Stimulated activated naive CD4-positive, alpha-beta T cell (primary cell): Measurements from ENCODE around the gene SPCS3.
"Not testable (repeated sequence)": the region's sequence is repeated elsewhere in the genome, so short reads cannot be mapped to it uniquely, and the experiment has no call there.

ENCODE experiments used
- DNase-seq, 6 experiments: peaks; one replicate each; lab custom pipeline; 2025; lab: John Stamatoyannopoulos, UW

Gene SPCS3

DNA sequence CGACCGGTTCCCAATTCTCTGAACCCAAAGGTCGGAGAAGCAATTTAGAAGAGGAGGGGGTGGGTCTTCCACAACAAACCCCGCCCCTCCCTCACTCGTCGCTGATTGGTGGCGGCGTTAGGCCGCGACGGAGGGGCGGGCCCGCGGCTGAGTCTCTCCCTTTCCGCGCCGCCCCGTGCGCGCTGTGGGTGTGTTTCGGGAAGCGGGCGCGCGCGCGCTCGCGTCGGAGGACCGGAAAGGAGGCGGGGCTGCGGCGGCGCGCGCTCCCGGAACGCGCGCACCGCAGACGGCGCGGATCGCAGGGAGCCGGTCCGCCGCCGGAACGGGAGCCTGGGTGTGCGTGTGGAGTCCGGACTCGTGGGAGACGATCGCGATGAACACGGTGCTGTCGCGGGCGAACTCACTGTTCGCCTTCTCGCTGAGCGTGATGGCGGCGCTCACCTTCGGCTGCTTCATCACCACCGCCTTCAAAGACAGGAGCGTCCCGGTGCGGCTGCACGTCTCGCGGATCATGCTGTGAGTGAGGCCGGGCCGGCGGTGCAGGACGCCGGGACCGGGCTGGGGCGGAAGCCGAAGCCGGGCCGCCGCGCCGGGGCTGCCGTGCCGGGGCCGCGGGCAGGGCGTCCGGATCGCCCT lies at the start of gene SPCS3:
Gene SPCS3 (plus strand): TSS at position 263 of the 636 bp plus-strand sequence. CDS start 111 bp downstream, at position 374.
- DNase-seq = peak; percentile 87 to 95 (median 92)

GRCh38 chr4:176270669-176271068 lies 49.1 kb upstream of the SPCS3 start:
- DNase-seq = no peak

DNA sequence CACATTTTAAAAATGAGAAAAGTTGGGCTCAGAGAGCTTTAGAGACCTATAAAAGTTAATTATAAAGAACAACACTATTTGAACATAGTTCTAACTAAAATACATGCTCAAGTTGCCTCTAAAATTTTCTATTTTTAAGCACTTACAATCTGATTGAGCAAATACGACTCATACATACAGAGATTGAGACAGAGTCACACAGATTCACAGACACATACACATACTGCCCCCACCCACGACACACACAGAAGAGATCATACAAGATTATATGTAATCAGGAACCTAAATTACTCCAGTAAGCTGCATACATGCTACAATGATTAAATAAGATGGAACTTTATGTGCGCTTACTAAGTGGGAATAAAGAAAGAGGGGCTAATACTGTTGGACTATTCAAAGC lies 48.0 kb upstream of the SPCS3 start:
- DNase-seq = no peak

GRCh38 chr4:176272799-176273198 lies 47.0 kb upstream of the SPCS3 start:
- DNase-seq = no peak

DNA sequence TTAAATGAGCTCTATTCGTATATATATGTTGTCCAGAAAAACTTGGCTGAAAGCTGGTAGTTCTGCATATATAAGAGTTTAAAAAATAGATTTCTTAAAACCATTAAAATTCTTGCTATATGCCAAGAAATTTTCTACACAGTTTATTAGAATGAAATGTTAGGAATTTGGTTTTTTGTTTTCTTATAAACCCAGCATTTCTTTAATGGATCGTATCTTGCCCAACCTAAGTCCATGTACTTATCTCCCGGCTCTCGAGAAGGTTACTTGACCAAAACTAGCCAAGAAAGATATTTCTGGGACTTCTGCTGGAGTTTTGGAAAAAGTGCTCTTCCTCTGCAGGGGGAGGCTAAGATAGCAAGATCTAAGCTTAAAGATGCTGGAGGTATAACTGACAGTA lies 46.0 kb upstream of the SPCS3 start:
- no peak for DNase-seq

DNA sequence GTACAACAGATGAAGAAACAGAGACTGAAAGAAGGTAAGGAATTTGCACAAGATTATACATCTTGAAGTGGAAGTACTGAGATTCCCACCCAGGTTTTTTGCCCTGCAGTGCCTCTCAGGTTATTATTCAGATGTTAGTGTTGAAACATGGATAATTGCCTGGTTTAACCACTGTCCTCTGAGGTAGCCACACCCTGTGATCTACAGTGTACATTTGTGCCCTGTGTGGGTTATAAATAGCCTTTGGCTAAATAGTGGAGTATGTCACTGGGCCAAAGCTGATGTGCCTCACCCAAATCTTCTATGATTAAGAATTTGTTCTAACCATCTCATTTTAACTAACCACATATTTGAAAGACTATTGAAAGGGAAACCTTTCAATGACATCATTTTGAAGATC lies 45.3 kb upstream of the SPCS3 start:
- DNase-seq = no peak

- no peak for DNase-seq
These were observed 43.1 kb upstream of the SPCS3 start for GRCh38 chr4:176276710-176277109.

DNA sequence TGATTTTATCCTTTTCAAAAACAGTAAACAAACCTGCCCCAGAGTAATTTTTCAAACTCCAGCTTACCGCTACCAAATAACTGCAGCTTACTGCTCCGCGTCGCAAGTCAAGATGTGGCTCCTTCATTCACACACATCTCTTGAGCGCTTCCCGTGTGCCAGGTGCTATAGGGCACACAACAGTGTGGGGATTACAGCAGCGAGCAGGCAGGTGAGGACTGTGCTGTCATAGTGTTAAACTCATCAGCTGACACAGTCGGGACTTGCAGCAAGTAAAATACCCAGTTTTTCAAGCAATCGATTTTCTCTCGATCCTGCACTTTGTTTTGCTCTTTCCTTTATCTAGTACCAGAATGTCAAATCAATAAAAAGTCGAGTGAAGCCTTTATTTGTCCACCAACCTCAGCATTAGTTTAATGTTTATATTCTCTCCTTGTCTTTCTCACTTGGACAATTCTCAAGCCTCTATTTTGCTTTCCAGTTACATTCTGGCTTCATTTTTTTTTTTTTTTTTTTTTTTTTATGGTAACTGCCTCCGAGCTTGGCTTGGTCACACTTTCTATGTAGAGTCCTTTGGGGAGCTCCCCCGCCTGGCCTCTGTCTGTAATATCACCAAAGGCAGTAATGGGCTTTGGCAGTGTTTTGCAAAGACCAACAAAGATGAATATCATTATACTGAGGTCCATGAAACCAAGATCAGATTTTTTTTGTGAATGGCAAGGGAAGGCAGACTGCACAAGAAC lies 42.4 kb upstream of the SPCS3 start:
- DNase-seq = no peak

DNA sequence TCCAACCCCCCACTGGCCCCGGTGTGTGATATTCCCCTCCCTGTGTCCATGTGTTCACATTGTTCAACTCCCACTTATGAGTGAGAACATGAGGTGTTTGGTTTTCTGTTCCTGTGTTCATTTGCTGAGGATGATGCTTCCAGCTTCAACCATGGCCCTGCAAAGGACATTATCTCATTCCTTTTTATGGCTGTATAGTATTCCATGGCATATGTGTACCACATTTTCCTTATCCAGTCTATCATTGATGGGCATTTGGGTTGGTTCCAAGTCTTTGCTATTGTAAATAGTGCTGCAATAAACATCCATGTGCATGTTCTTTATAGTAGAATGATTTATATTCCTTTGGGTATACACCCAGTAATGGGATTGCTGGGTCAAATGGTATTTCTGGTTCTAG lies 40.2 kb upstream of the SPCS3 start:
- not testable (repeated sequence) for DNase-seq

DNA sequence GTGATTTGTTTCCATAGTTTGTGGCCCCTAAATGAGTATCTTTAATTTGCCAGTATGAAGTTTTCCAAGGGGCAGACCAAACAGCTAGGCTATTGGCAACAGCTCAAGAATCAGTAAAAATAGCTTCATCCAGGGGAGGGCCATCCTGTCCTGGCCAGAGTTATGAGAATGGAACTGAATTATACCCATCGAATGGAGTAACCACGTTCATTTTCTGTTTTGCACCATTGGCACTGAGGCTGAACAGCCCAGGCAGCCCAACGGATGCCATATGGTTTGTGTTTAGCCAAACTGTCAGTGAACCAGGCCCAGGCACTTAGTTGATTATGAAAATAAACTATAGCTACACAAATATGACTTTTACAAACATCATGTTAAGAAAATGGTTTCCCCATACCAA lies 33.0 kb upstream of the SPCS3 start:
- DNase-seq = no peak

GRCh38 chr4:176287546-176287945 lies 32.2 kb upstream of the SPCS3 start:
- DNase-seq = no peak

GRCh38 chr4:176288020-176288419 lies 31.7 kb upstream of the SPCS3 start:
- DNase-seq = no peak

DNA sequence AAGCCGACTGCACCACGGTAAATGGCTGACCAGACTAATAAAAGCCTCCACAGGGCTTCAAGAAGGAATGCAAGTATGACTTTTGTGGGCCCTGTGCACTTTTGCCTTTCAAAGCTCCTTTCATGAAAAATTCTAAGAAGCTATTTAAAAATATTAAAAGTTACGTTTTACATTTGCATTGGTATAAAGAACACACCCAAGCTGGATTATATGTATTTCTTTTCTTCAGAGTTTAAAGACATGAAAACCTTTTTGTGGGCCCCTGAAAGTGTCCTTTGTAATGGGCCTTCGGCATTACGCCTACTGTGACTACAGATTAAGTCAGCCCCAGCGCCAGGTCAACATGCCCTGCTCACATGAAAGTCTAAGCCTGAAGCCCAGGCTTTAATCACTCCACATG lies 30.2 kb upstream of the SPCS3 start:
- no peak for DNase-seq

GRCh38 chr4:176290520-176290919 lies 29.2 kb upstream of the SPCS3 start:
- no peak for DNase-seq

DNA sequence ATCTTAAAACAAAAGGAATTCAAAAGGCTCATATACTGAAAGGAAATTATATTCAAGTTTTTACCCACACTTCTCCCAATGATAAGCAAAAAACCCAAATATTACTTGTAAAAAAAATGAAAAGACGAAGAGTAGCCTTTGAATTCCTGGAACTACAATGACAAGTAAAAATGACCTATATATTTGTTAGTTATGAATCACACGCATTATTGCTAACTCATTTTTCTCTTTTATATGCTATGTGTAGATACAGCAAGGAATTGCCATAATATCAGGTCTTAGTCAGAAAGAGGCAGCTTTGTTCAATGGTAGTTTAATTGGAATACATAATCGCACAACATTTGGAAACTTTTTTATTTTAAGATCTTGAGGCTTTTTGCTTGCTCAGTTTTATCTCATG lies 28.0 kb upstream of the SPCS3 start:
- DNase-seq = no peak

DNA sequence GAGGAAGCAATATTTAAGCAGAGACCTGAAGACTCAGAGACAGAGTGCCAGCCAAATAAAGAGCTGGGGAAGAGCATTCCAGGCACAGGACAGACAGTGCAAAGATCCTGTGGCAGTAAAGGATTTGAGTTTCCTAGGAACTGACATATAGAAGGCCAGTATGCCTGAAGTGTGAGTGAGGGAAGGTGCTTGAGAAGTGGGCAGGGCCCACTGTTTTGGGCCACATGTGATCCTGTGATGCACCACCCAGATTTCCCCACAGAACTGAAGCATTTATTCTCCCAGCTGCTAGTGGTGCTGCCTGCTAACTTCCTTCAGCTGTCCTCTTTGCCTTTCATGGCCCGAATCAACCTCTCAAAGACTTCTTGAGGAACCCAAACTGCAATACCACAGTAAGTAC lies 26.8 kb upstream of the SPCS3 start:
- no peak for DNase-seq

DNA sequence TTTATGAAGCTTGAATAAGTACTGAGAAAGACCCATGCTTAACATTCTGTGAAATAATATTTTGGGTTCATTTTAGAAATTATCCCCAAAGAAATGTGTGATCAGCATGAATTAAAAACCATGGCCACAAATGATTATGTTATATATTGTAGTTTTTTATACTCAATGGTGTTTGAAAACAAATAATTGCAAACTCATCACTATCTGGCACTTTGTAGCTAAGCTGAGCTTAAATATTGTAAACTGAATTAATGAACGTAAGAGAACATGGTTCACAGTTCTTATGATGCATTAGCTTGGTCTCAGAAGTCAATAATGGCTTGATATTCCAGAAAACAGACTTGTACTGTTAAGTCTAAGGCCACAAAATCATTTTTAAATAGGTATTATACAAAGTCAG lies 26.1 kb upstream of the SPCS3 start:
- no peak for DNase-seq

- not testable (repeated sequence) for DNase-seq
These were observed 23.9 kb upstream of the SPCS3 start for GRCh38 chr4:176295907-176296306.

- no peak for DNase-seq
These were observed 21.1 kb upstream of the SPCS3 start for GRCh38 chr4:176298664-176299063.

GRCh38 chr4:176300036-176300435 lies 19.7 kb upstream of the SPCS3 start:
- no peak for DNase-seq

- no peak for DNase-seq
These were observed 19.2 kb upstream of the SPCS3 start for GRCh38 chr4:176300565-176300964.

DNA sequence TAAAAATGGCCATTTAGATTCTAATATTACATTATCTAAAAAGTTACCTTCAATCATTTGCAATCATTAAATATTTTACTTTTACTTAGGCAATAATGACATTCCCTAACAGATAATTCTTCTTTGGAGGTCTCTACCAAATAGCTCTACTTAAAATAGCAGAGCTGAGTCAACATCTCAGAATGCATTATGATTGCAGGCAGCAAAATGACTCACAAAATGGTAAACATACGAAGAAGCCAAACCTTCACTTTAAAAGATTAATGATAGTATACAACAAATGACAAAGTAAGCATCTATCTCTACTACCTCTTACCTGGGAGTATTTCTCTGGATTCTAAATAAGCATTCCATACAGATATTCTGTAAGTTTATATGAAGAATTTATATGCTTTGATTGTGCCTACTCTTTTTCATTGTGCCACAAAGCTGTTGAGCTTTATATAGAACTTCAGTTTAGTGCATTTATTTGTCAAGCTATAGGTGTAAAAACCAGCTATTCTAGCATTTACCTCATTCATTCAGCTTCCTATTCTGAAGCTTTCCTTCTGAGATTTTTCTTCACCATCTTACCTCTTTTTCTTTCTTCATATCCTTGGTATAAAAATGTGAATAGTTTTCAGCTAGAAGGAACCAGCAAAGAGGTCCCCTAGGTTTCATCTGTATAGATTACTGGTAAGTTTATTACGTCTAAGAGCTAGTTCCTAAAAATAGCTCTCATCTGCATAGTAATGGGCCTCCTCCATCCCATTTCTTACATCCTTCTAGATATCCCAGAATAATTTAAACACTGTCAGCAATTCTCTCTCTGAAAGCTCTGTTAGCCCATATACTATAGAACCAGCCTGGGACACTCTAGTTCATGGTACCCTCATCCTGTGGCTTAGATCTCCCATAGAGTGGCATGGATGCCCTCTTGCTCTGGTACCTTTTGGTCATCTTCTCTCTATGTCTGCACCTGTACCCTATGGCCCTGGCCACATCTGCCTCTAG lies 17.2 kb upstream of the SPCS3 start:
- no peak for DNase-seq

DNA sequence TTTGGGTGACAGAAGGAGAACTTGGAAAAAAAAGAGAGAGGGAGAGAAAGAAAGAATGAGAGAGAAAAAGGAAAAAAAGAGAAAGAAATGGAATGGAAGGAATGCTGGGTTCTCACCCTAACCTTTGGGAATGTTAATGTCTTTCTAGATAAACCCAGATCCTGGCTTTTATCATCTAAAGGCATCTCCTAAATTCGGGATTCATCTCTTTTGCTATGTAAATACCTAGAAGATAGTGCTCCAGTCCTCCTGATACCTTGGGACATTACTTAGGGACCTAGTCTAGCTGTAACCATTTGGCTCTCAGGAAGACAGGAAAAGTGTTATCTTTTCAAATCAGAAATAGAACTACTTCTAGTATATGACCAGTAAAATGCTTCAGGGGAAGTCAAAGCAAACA lies 15.8 kb upstream of the SPCS3 start:
- DNase-seq = no peak
